ENCODE data around the gene DSTN. TPM values are rescaled to one million over a fixed set of nuclear protein-coding genes. Genes with fewer than 3 reads are reported as not detected.
A peak's percentile ranks its signal among the peaks of the same experiment; 100 is the strongest.

DSTN gene
- total RNA-seq, 3 donors from 2014 or later = 180 to 384 (median 272) TPM

GRCh38 chr20:17637985-17638640 lies 68.2 kb downstream of the DSTN start:
- no peaks in the 10 kb centered on the region for H3K27me3 ChIP-seq
- H3K9me3 ChIP-seq = no peaks in the 10 kb centered on the region
- intact Hi-C loops (cut with DNase I; ENCODE audit: low total_unique reads) = no loop called here
- H3K27ac ChIP-seq = peak overlapping the region in 1 of 2 donors; percentile 42
- no peaks in the 10 kb centered on the region for H3K36me3 ChIP-seq
- H3K4me3 ChIP-seq = no peak overlapping the region
- TF ChIP-seq POLR2A (IDR thresholded peaks at IDR 0.05) = no peak
- no peak for TF ChIP-seq POLR2AphosphoS5 (IDR thresholded peaks at IDR 0.05)
- no peak for TF ChIP-seq CTCF (IDR thresholded peaks at IDR 0.05)
- peaks cover 0 to 5% of the 10 kb centered on the region in 2 donors for H3K4me1 ChIP-seq
- DNase-seq (ENCODE audit: low spot score in 2 of 2) = no peak

GRCh38 chr20:17638835-17639407 lies 69.0 kb downstream of the DSTN start:
- Histone ChIP-seq H3K27ac (no peak overlapping the region), H3K36me3 (no peaks in the 10 kb centered on the region), H3K9me3 (no peaks in the 10 kb centered on the region), H3K4me1 (peaks cover 0 to 5% of the 10 kb centered on the region in 2 donors), H3K4me3 (no peak overlapping the region), H3K27me3 (no peaks in the 10 kb centered on the region)
- TF ChIP-seq POLR2AphosphoS5 (IDR thresholded peaks at IDR 0.05) (no peak), CTCF (IDR thresholded peaks at IDR 0.05) (no peak), POLR2A (IDR thresholded peaks at IDR 0.05) (no peak)
- no peak for DNase-seq (ENCODE audit: low spot score in 2 of 2)
- intact Hi-C loops (cut with DNase I; ENCODE audit: low total_unique reads) = no loop called here

GRCh38 chr20:17640146-17640874 lies 70.4 kb downstream of the DSTN start:
- DNase-seq (ENCODE audit: low spot score in 2 of 2) = no peak
- Histone ChIP-seq H3K4me3 (no peak overlapping the region), H3K9me3 (no peaks in the 10 kb centered on the region), H3K27ac (no peak overlapping the region), H3K27me3 (no peaks in the 10 kb centered on the region), H3K4me1 (no peaks in the 10 kb centered on the region), H3K36me3 (no peaks in the 10 kb centered on the region)
- no peak for TF ChIP-seq POLR2A (IDR thresholded peaks at IDR 0.05)
- no peak for TF ChIP-seq CTCF (IDR thresholded peaks at IDR 0.05)
- no peak for TF ChIP-seq POLR2AphosphoS5 (IDR thresholded peaks at IDR 0.05)
- intact Hi-C loops (cut with DNase I; ENCODE audit: low total_unique reads) = no loop called here

- Histone ChIP-seq H3K27me3 (no peaks in the 10 kb centered on the region), H3K4me1 (no peaks in the 10 kb centered on the region), H3K9me3 (no peaks in the 10 kb centered on the region), H3K4me3 (no peak overlapping the region), H3K27ac (no peak overlapping the region), H3K36me3 (no peaks in the 10 kb centered on the region)
- intact Hi-C loops (cut with DNase I; ENCODE audit: low total_unique reads) = no loop called here
- no peak for DNase-seq (ENCODE audit: low spot score in 2 of 2)
- TF ChIP-seq POLR2A (IDR thresholded peaks at IDR 0.05) (no peak), CTCF (IDR thresholded peaks at IDR 0.05) (no peak), POLR2AphosphoS5 (IDR thresholded peaks at IDR 0.05) (no peak)
Measured at GRCh38 chr20:17640875-17641378, 71.1 kb downstream of the DSTN start.

GRCh38 chr20:17641520-17641964 lies 71.7 kb downstream of the DSTN start:
- intact Hi-C loops (cut with DNase I; ENCODE audit: low total_unique reads) = no loop called here

More at GRCh38 chr20:17641520-17641964, 71.7 kb downstream of the DSTN start:
- H3K36me3 ChIP-seq = no peaks in the 10 kb centered on the region
- no peaks in the 10 kb centered on the region for H3K9me3 ChIP-seq
- H3K4me3 ChIP-seq = no peak overlapping the region
- TF ChIP-seq CTCF (IDR thresholded peaks at IDR 0.05) = no peak
- TF ChIP-seq POLR2A (IDR thresholded peaks at IDR 0.05) = no peak
- no peak for TF ChIP-seq POLR2AphosphoS5 (IDR thresholded peaks at IDR 0.05)
- H3K4me1 ChIP-seq = no peaks in the 10 kb centered on the region
- no peak overlapping the region for H3K27ac ChIP-seq
- no peak for DNase-seq (ENCODE audit: low spot score in 2 of 2)
- H3K27me3 ChIP-seq = no peaks in the 10 kb centered on the region

All from breast epithelium (tissue), 4 donors.